ENCODE measurements around the gene ETV3. TPM values are rescaled to one million over a fixed set of nuclear protein-coding genes. Genes with fewer than 3 reads are reported as not detected.

Gene ETV3
- total RNA-seq, 1 experiment from 2014 or later: 7.9 TPM

DNA sequence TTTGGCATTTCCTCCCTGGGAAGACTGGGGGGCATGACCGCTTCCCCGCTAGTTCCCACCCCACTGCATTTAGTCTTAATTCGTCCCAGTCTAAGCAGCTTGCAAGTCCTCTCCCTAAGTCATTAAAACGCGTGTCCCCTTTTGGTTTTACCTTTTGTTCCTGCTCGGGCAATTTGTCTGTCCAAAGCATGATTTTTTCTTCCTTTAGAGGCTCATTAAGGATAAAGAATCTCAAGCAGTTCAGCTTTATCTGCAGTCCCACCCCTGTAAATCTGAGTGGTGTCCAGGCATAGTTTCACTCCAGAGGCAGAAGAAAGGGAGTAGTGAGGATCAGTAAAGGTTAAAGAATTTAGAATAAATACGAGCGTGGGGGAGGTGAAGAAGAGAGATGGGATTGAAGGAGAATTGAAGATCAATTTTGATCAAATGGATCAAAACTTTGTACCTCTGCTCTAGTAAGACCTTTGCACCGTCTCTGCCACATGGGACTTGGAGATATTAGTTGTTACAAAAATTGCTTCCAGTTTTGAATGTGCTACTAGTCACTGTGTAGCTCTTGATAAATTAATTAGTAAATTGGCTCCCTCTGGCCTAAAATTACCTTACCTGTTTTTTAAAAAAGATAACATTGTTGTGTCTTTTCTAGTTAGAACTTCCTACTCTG, 989 bp upstream of the ETV3 start:
- DNase-seq (ENCODE audit: low read depth): no peak

DNA sequence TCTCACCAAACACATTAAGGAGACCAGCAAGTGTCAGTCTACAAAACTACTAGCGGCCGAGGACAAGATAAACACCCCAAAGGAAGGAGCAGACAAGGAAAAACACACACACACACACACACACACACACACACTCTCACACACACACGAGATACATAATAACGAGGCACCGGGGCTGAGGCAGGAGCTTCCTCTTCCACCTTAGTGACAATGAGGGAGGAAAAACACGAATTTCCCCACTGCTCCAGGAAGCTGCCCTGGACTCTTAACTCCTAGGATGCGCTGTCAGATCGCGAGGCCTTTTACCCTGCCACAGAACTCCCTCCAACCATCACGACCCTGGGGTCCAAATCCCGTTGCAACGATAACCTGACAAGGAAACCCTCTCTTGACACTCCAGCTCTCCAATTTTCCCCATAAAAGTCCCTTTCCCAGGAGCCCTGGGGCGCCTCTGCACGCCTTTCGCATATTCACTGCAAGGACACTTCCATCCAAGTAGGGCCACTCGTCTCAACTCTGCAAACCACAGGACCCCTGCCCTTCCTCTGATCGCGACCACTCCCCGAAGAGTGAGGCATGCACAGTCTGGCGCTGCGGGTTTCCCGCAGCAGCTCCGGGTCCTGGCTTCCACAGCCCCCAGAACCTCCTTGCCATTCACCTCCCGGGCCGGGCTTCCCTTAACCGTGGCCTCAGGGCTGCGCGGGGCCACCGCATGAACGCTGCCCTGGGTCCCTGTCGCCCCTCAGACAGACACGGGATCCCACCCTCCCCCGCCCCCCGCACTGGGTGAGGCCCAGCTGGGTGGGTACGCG, 581 bp downstream of the ETV3 start:
- peak; percentile 25 for DNase-seq (ENCODE audit: low read depth)

DNA sequence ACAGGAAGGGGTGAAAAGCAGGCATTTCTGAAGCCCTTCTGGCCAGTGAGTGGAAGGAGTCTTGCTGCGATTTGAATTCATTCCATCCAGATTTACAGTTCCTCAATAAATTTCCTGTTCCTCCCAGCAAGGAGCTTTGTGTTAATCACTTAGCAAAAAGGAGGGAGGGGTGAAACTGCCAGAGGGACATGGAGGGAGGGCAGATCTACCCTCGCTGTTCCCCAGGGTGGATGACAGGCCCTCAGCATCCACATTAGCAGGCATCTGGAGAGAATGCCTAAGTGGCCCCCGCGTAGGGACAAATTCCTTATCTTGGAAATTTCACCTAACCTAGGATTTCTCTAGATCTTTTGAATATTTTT, 1.2 kb downstream of the ETV3 start:
- peak; percentile 23 for DNase-seq (ENCODE audit: low read depth)

DNA sequence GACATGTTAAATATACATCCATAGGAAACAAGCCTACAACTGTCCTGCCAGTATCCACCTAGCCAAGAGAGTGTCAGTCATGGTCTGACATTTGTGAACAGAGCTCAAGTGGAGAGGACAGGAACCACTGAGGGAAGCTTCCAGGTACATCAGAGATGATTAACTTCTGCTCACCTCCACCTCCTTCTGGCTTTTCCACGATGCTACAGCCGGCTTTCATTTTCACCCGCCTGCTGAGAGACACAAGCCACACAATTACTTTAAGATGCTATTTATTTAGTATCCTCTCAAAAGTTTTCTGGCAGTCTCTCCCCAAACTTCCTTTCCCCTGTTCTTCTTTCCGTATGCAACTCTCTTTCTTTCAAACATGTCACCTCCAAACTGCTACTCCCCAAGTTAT, 2.1 kb downstream of the ETV3 start:
- DNase-seq (ENCODE audit: low read depth): no peak

DNA sequence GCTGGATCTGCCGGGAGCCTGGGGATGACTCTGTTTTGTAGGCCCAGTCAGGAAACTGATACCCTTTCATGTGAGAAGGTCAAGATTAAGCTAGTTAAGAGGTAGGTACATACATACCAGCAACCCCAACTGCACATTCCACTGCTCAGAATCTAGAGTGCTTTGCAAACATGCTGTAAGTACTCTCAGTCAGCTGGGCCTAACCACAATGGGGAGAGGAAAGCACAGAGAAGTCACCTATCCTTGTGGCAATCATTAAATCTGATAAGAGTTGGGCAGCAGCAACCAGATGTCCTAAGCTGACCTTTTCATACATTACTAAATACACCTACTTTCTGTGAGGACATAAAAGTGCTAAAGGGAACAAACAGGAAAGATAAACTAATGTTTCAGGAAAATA, 2.5 kb downstream of the ETV3 start:
- no peak for DNase-seq (ENCODE audit: low read depth)

DNA sequence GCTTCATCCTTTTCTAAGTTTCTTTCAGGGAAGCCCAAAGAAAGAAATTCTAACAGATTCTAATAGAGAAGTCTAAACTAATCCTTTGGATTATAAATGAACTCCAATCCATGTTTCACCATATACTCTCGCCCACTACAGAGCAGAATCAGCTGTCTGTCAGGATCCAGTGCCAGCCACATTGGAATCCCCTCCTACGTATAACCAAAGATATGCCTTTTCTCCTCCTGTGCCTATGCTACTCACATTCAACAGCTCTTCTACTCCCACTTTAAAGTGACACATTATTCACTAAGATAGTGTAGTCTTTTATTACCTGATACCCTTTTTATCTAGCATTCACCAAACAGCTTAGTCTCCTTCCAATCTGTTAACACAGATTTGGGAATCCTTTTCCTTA, 3.1 kb downstream of the ETV3 start:
- no peak for DNase-seq (ENCODE audit: low read depth)

DNA sequence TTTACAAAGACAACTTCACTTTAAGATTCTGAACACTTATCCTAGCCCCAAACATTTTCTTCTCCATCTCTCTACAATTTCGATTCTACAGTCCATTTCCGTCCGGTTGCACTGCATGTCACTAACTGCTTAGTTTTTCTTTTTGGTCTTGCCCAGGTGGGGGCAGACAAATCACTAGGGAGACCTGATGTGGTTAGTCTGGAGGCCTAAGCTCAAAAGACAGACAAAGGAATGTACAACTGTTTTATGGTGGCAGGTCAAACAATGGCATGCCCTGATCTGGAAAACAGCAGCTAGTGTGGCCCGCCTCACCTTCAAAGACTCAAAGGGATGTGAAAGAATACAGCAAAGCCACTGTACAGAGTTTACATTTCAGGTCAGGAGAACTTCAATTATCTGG, 3.8 kb downstream of the ETV3 start:
- no peak for DNase-seq (ENCODE audit: low read depth)

DNA sequence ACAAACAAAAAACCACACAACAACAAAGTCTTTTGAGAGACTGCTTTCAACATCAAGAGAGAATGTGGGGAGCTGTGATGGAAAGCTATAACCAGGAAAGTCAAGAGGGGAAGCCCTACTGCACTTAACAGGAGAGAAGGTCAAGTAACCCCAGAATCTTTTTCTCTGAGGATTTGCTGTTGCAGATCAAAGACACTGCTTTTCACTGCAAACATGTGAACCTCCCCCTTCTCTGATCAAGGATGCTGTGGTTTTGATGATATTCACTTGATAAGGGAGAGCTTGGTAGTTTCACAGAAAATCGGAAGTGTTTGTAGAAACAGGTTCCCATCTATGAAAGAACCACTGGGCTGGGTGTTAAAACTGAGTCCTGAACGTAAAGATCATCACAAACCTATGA, 4.8 kb downstream of the ETV3 start:
- no peak for DNase-seq (ENCODE audit: low read depth)

DNA sequence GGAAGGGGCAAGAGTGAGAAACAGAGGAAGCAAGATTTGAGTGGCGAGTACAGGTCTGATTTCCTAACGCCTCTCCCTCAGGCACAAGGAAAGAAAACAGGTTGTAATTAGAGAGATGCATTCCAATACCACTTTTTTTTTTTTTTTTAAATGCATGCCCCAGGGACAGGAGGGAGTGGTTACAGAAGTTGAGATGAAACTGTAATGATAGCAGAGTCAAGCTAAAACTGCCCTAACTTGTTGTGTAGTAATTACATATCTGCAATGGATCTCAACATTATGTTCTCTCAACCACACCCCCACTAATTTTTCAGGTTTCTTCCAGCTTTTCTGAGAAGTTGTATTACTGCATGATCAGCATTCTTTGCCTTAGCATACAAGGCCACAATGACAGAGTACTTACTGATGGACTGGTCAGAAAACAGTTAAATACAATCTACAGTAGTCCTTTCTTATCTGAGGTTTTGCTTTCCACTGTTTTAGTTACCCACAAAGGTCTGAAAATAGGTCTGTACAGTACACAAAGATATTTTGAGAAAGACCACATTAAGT, 5.5 kb downstream of the ETV3 start:
- DNase-seq (ENCODE audit: low read depth): no peak

DNA sequence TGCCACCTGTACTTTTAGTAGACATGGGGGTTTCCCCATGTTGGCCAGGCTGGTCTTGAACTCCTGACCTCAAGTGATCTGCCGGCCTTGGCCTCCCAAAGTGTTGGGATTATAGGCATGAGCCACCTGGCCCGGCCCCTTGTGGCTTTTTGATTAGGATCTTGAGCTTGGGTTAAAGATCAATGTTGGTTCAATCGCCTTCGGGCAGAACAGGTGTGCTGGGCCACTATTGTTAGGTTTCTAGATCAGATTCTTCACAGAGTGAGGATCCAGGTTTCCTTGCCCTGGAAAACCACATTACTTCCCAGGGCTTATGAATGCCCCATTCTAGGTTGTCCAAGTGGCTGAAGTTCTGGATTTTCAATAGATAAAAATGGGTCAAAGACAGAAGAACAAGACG, 6.1 kb downstream of the ETV3 start:
- DNase-seq (ENCODE audit: low read depth): no peak

DNA sequence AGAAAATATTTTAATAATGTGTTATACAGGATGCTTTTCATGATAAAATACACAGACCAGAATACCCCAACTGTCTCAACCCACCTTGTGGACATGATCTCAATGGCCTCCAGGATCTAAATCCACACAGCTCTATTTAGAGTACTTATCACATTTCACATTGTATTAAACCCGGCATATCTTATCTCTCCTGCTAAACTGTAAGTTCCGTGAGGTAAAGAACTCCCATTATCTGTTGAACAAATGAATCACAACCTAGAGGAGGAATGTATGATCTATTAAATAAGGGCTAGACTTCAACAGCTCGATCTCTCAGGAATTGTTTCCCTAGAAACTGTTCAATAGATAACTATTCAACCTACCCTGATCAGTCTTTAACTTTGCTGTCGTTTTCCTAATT, 6.9 kb downstream of the ETV3 start:
- DNase-seq (ENCODE audit: low read depth): no peak

DNA sequence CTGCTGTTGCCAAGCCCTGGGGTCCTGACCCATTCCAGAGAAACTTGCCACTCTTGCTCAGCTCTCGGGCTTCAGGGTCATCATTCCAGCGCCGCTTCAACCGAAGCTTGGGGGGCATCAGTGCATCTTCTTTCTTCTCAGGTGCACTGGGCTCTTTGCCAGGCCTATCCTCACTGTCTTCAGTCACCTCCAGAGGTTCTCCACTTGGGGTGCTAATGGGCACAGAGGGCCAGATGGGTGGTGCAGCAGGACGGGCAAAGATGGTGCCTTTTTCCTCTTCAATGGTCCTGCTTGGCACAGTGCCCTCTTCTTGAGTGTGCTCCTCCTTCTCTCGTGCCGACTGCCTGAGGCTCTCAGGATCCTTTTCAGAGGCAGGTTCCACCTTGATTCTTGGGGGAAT, 13.3 kb downstream of the ETV3 start:
- no peak for DNase-seq (ENCODE audit: low read depth)

DNA sequence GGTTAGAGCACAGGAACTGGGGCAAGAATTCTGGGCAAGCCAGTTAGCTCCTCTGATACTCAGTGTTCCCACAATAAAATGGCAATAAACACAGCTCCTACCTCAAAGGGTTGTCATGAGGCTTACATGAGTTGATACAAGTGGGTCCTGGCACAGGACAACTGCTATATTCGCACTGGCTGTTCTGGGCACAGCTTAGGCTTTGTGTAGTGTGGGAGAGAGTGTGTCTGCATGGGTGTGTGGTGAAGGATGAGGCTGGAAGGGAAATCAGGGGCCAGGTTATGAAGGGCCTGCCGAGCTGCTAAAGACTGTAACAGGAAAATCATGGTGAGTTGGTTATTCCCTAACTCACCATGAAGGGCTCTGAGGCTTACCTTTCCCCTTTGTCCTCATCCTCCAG, 18.7 kb downstream of the ETV3 start:
- DNase-seq (ENCODE audit: low read depth): no peak

DNA sequence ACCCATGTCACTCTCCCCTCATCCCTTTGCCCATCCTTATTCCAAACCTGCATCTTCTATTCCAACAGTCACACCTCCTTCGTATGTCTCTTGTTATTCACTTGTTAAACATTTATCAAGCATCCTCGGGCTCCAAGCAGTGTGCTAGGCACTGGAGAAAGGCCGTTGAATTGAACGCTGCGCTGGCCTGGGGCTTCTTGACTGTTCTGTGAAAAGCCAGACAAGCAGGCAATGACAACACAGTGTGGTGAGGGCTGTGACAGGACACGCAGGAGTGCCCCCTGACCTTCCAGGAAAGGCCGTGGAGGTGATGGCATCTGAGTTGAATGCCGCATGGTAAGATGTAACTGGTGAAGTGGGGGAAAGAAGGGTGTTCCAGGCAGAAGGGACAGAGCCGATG, 19.2 kb downstream of the ETV3 start:
- DNase-seq (ENCODE audit: low read depth): no peak

DNA sequence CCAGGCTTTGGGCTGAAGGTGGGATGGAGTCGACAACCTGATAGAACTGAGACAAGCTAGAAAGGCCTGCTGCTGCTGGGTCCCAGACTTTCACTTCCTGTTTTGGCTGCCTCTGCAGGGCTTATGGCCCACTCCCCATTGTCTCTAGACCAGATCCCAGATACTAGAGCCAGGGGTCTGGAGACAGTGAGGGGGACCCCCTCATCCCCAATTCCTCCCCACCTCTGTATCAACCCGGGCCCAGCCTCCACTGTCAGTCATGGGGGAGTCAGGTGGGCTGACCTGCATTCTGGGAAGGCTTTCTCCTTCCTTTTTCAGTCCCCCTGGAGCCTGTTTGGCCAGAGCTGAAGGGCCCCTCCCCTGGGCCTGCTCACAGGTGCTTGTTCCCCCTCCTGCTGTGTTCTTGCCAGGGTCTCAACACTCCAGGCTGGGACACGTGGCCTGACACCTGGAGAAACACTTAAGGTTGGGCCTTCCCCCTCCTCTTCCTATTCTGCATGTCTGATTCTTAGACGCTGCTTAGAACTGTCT, 20.6 kb downstream of the ETV3 start:
- no peak for DNase-seq (ENCODE audit: low read depth)

DNA sequence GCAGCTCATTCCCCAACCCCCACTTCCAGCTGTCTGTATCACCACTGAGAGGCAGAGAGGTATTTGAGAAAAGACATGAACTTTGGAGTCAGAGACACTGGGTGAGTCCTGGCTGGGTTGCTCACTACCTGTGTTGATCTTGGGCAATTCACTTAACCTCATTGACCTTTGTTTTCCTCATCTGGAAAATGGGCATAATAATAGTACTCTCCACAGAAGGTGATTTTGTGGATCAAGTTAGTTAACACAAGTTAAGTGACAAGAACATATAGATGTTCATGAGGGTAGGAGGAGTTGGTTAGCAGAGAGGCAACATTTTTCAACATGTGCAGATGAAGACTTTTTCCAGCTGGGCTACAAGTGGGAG, 21.5 kb downstream of the ETV3 start:
- no peak for DNase-seq (ENCODE audit: low read depth)

DNA sequence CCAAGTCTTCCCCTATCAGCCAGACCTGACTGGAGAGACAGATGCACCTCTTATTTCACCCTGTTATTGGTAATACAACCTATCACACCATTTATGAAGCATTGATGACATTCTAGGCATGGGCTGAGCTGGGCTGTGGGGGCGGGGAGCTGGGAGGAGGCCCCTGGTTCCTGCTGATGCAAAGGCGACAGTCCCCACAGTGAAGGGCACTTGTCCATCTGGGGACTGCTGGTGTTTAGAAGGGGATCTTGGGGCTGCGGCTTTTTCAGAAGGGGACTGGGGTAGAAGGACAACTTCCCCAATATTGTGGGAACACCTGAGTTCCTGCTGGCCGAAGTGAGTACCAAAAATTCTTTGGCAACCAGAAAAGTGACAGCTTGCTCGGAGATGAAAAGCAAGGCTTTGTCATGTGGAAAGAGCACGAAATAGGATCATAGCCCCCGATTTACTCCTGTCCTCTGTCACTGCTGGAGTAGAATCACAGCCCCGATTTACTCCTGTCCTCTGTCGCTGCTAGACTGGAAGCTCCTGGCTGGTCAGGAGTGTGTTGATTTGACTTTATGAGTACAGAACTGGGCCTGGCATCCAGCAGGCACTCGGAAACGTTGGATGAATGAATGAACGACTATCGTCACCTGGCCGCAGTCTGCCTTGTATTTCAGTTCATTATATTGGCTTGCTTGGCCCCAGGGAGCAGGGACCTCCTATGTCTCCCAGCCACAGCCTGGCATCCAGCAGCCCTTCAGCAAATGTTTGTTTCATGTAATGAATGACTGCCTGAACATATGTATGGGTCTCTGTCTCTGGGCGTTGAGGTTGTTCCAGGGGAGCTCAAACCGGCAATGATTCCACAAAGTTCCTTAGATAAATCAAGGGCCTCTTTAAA, 22.1 kb downstream of the ETV3 start:
- DNase-seq (ENCODE audit: low read depth): no peak

DNA sequence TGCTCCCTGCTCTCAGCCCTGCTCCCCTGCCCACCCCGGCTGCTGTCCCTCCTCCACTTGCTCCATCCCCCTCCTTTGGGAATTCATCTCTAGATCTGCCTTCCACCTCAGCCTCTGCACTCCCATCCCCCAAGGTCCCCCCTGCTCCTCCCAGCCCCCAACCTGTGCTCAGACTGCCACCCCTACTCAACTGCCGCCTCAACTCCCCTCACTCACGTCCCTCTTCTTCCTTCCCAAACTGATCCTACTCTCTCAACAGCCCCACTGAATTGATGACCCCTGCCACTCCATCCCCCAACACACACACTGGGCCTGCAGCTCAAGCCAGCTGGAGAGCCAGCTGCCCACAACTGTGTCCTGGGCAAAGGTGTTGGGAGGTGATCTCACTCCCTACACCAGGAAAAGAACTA, 22.8 kb downstream of the ETV3 start:
- DNase-seq (ENCODE audit: low read depth): no peak

DNA sequence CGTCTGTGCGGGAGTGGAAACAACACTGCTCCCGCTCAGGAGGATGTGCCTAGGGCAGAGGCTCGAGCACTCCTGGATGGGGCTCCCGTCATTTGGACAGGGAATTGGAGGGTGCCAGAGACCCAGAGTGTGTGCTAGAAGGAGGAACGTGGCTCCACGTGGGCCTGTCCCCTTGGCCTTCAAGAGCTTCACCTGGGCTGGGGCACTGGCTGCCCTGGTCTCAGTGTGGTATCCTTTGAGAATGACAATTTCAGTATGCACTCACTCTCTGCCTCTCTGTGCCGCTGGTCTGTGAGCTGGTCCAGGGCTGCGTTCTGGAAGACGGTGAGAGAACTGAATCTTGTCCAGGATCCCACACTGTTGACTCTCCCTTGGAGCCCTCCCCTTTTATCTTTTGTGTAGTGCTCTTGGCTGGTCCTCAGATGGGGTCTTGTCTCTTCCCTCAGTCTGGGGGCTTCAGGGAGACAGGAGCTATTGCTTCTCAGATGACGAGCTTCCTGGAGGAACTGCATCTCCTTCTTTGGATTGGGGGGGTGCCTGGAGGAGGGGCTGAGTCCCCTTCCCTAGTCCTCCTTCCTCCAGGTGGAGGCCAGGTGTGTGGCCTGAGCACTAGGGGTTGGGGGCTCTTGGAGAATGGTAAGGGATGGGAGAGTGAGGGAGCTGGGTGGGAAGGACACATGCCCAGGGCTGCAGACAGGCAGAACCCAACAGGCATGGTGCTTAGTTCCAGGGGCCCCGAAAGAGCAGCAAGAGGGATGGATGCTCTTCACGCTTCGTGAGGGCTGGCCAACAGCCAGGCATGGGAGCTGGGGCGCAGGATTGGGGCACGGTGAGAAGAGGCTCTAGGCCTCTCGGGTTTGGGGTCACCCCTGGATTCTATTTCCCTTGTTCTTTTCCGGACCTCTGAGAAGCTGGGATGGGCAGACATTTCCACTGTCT, 23.7 kb downstream of the ETV3 start:
- DNase-seq (ENCODE audit: low read depth): no peak

DNA sequence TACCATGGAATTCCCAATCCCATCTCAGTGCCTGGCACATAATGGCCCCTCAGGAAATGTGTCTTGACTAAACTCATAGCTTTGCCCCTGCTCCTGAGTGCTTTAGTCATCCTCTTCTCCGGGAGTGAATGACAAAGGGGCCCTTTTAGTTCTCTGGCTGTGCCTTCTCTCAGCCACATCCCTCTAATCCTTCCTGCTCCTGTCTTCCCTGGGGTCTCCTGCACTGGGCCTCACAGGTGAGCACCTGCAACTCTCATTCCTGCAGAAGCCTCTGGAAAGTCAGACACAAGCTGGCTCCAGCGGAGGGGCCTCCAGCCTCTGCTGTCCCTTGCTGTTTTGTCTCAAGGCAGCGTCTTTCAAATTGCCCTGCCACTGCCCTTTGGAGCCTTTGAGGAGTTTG, 24.6 kb downstream of the ETV3 start:
- DNase-seq (ENCODE audit: low read depth): peak; percentile 11

DNA sequence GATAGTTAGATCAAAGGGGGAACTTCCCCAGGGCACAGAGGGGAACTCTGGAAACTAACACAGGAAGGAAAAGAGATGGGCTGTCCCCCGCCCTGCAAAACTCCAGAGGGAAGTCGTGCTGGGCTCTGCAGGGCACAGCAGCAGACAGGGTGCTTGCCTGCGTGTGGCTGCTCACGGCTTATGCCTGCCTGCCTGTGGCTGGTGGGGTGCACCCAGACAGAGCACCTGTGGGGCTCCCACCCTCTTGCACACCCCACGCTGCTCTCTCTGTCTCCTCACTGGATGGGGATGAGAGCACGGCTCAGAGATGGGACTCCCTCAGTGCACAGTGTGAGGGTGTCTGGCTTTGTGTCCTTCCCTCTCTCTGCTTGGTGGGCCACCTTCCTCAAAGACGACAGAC, 25.1 kb downstream of the ETV3 start:
- no peak for DNase-seq (ENCODE audit: low read depth)
